Neural cell (in vitro differentiated cells): ENCODE results near the gene CYP26B1.

Experiments
- EP300 ChIP-seq: fragments of 450-650 bp; conservative IDR thresholded peaks from 2 replicates; pipeline ENCODE4 v1.6.1; 2014; ENCODE audit warnings: antibody characterized with exemption, mild to moderate bottlenecking, moderate library complexity; ENCODE audit not compliant: poor library complexity, severe bottlenecking
- EZH2 ChIP-seq: fragments of 200-600, 300-800 bp; shearing (Covaris generic), sonication (generic); IDR thresholded peaks from 2 replicates; pipeline ENCODE4 v1.6.1; 2014; ENCODE audit warnings: antibody characterized with exemption, low read length, borderline replicate concordance, mild to moderate bottlenecking; ENCODE audit not compliant: insufficient read depth, poor library complexity, severe bottlenecking
- TAF1 ChIP-seq: IDR thresholded peaks from 2 replicates; pipeline ENCODE4 v1.6.1; 2012; ENCODE audit warnings: low read depth
- TF ChIP-seq, protein P1 (sequence below): fragments of 450-650 bp; IDR thresholded peaks from 2 replicates; pipeline ENCODE4 v1.5.1; 2014; ENCODE audit warnings: antibody characterized with exemption, mild to moderate bottlenecking, moderate library complexity; ENCODE audit not compliant: poor library complexity, severe bottlenecking

- TF ChIP-seq, protein P1, sequence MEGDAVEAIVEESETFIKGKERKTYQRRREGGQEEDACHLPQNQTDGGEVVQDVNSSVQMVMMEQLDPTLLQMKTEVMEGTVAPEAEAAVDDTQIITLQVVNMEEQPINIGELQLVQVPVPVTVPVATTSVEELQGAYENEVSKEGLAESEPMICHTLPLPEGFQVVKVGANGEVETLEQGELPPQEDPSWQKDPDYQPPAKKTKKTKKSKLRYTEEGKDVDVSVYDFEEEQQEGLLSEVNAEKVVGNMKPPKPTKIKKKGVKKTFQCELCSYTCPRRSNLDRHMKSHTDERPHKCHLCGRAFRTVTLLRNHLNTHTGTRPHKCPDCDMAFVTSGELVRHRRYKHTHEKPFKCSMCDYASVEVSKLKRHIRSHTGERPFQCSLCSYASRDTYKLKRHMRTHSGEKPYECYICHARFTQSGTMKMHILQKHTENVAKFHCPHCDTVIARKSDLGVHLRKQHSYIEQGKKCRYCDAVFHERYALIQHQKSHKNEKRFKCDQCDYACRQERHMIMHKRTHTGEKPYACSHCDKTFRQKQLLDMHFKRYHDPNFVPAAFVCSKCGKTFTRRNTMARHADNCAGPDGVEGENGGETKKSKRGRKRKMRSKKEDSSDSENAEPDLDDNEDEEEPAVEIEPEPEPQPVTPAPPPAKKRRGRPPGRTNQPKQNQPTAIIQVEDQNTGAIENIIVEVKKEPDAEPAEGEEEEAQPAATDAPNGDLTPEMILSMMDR, result no peak
- TF ChIP-seq EP300 (no peak), EZH2 (no peak), TAF1 (no peak)
Measured at GRCh38 chr2:72089537-72089936, 58.1 kb downstream of the CYP26B1 start.
